Measurements from ENCODE around the gene DMRT1. TPM values are rescaled to one million over a fixed set of nuclear protein-coding genes. Genes with fewer than 3 reads are reported as not detected.

Gene DMRT1
- total RNA-seq, 4 donors from 2014 or later, result not detected

DNA sequence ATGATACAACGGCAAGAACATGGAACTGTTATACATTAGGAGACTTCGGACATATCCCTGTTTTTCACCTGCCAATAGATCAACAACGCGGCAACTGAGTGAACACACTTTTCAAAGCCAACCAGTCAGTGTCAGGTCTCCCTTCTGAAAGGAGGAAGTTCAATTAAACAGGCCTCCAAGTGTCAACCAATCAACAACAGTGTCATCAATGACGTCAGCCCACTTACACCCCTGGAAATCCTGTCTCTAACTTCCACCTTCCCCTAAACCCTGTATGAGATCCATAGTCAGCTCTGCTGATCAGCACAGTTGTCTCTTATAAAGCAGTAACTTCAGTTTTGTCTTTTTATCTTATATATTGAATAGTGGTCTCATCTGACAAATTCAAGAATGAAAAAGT is 171.5 kb downstream of the DMRT1 start:
- Histone ChIP-seq H3K4me1 (peaks cover 0 to 7% (median 0%) of the 10 kb centered on the region in 4 donors), H3K4me3 (no peak overlapping the region), H3K9me3 (no peaks in the 10 kb centered on the region), H3K27me3 (peaks cover 0 to 11% of the 10 kb centered on the region in 2 donors), H3K27ac (no peak overlapping the region), H3K36me3 (no peaks in the 10 kb centered on the region)
- 67 to 73% methylated on average over 5 of the region's 5 CpGs for WGBS, 2 donors
- TF ChIP-seq EP300 (IDR thresholded peaks at IDR 0.05) (no peak), POLR2A (IDR thresholded peaks at IDR 0.05) (no peak), CTCF (IDR thresholded peaks at IDR 0.05) (no peak)
- DNase-seq (ENCODE audit: low spot score in 2 of 2), result no peak

DNA sequence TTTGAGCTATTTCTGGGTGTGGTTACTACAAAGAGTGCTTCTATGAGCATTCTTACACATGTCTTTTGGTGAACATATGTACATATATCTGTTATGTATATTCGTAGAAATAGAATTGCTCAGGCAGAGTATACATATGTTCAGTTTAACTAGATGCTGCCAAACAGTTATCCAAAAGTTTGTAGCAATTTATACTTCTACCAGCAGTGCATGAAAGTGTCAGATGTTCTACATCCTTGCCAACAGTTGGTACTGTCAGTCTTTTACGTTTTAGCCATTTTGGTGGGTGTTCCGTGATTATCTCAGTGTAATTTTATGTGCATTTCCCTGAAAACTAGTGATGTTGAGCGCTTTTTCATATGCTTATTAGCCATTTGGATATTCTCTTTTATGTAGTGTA is 172.7 kb downstream of the DMRT1 start:
- Histone ChIP-seq H3K27ac (no peak overlapping the region), H3K27me3 (peaks cover 0 to 11% of the 10 kb centered on the region in 2 donors), H3K4me1 (peaks cover 0 to 2% (median 0%) of the 10 kb centered on the region in 4 donors), H3K9me3 (no peaks in the 10 kb centered on the region), H3K4me3 (no peak overlapping the region), H3K36me3 (no peaks in the 10 kb centered on the region)
- DNase-seq (ENCODE audit: low spot score in 2 of 2), result no peak
- TF ChIP-seq CTCF (IDR thresholded peaks at IDR 0.05), result no peak
- 82% methylated on average over 4 of the region's 4 CpGs for WGBS, 2 donors

DNA sequence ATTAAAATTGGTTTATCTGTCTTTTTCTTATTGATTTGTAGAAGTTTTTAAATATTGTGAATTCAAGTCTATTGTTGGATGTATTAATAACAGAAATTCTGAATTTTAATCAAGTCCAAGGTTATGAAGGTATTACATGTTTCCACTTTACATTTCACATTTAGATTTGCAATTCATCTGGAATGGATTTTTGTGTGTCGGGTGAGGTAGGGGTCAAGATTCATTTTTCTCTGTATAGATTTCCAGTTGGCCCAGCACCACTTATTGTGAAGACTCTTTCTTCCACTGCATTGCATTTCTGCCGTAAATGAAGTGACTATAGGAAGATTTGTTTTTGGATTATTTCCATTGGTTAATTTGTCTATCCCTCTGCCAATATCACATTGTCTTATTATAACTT is 173.1 kb downstream of the DMRT1 start:
- 70 to 78% methylated on average over 2 of the region's 2 CpGs for WGBS, 2 donors
- TF ChIP-seq CTCF (IDR thresholded peaks at IDR 0.05) (no peak), EP300 (IDR thresholded peaks at IDR 0.05) (no peak), POLR2A (IDR thresholded peaks at IDR 0.05) (no peak)
- Histone ChIP-seq H3K27me3 (peaks cover 0 to 11% of the 10 kb centered on the region in 2 donors), H3K36me3 (no peaks in the 10 kb centered on the region), H3K4me3 (no peak overlapping the region), H3K4me1 (no peaks in the 10 kb centered on the region), H3K27ac (no peak overlapping the region), H3K9me3 (no peaks in the 10 kb centered on the region)
- DNase-seq (ENCODE audit: low spot score in 2 of 2), result no peak

- no peak overlapping the region for H3K4me3 ChIP-seq
- H3K9me3 ChIP-seq, result peaks cover 0 to 16% (median 0%) of the 10 kb centered on the region in 4 donors
- WGBS, 2 donors, result 20 to 23% methylated on average over 10 of the region's 10 CpGs
- H3K4me1 ChIP-seq, result no peaks in the 10 kb centered on the region
- H3K27ac ChIP-seq, result no peak overlapping the region
- peak in 1 of 2 donors; percentile 16 for DNase-seq (ENCODE audit: low spot score in 2 of 2)
- peaks cover 0 to 11% of the 10 kb centered on the region in 2 donors for H3K27me3 ChIP-seq
- no peaks in the 10 kb centered on the region for H3K36me3 ChIP-seq
- TF ChIP-seq CTCF (IDR thresholded peaks at IDR 0.05) (peak in 1 of 5 experiments; percentile 5), EP300 (IDR thresholded peaks at IDR 0.05) (no peak)
Measured at GRCh38 chr9:1018121-1018520, 176.6 kb downstream of the DMRT1 start.

Small RNA genes within 50 kb of the gene (small RNA-seq; reads per million reads assigned to genes)
- gene RNU6-1073P, result not detected

Other genes with a start within 250 kb of the DMRT1 start
- under 1 TPM; 0.22 to 0.42 (median 0.35) TPM for gene DMRT3, start 135.0 kb downstream of the DMRT1 start, total RNA-seq
- gene DMRT2, start 208.7 kb downstream of the DMRT1 start, total RNA-seq, result 10 to 100 TPM in 1 of 4 donors, 1 to 10 TPM in 3; 3.1 to 11.7 (median 6.4) TPM

Measured in tibial nerve (tissue), 4 donors.